HCT116 (cell line): ENCODE measurements around the gene BARX1.

Experiments
- CTCF ChIP-seq, 3 experiments: fragments of 200-600 bp in 1 of 3; sonication (generic) in 1 of 3; IDR thresholded peaks in 2 of 3; conservative IDR thresholded peaks in 1 of 3; 2 replicates each; pipeline ENCODE4 v1.5.1; 2012 to 2017; ENCODE audit warnings: low read depth in 2 of 3, low read length in 2 of 3, antibody characterized with exemption in 1 of 3, borderline replicate concordance in 1 of 3, control low read depth in 1 of 3, mild to moderate bottlenecking in 1 of 3, mixed read lengths in 1 of 3, mixed run types in 1 of 3, moderate library complexity in 1 of 3; ENCODE audit not compliant: insufficient read depth in 1 of 3
- ELF1 ChIP-seq: IDR thresholded peaks from 2 replicates; pipeline ENCODE4 v1.6.1; 2012; ENCODE audit warnings: low read depth, borderline replicate concordance
- FOSL1 ChIP-seq: IDR thresholded peaks from 2 replicates; pipeline ENCODE4 v1.6.1; 2012; ENCODE audit warnings: low read depth
- POLR2A ChIP-seq: IDR thresholded peaks from 2 replicates; pipeline ENCODE4 v1.7.0; 2011; ENCODE audit warnings: borderline replicate concordance; ENCODE audit not compliant: insufficient read depth, insufficient read length; ENCODE audit errors: extremely low read depth
- POLR2AphosphoS5 ChIP-seq: IDR thresholded peaks from 2 replicates; pipeline ENCODE4 v1.6.1; 2011; ENCODE audit warnings: mild to moderate bottlenecking, low read depth, low read length, moderate library complexity
- SIN3A ChIP-seq: IDR thresholded peaks from 2 replicates; pipeline ENCODE4 v1.6.1; 2012; ENCODE audit warnings: low read depth

GRCh38 chr9:93918061-93918460, 37.1 kb downstream of the BARX1 start:
- TF ChIP-seq CTCF (IDR thresholded peaks at IDR 0.05 in 2 of 3, conservative IDR thresholded peaks at IDR 0.05 in 1 of 3; ENCODE audit: borderline replicate concordance in 1 of 3, insufficient read depth in 1 of 3, low read depth in 2 of 3, low read length in 2 of 3) (no peak), POLR2AphosphoS5 (no peak), POLR2A (no peak), FOSL1 (no peak), ELF1 (no peak), SIN3A (no peak)
